Activated effector memory CD4-positive, alpha-beta T cell treated with anti-CD3 and anti-CD28 coated beads, Interleukin-2, amount 50 U/mL, for 16 hours (primary cell): ENCODE results near the gene SLC26A6.
A peak's percentile ranks its signal among the peaks of the same experiment; 100 is the strongest.

Experiments
- DNase-seq: peaks from one replicate; pipeline ENCODE4 v3.0.0-alpha.2; 2020

The SLC26A6 gene

GRCh38 chr3:48631516-48632448 is 3.5 kb downstream of the SLC26A6 start:
- DNase-seq, result no peak

DNA sequence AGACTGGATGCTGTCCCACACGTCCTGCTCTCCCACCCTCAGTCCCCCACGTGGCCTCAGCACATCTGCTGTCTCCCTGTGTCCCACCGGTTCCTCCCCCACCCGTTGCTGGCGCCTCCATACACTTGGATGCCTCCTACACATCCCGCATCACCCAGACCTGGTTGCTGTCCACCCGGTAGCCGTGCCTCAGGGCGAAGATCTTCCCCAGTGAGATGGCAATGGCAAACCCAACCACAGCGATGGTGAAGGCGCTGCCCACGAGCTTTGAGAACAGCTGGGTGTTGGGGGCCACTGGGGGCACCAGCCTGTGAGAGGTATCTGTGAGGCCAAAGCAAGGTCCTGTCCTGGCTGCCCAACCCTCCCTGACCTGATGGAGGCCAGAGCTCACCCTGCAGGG is 4.4 kb downstream of the SLC26A6 start:
- DNase-seq, result no peak

GRCh38 chr3:48630407-48630806 is 4.9 kb downstream of the SLC26A6 start:
- no peak for DNase-seq

- DNase-seq, result no peak
Measured at GRCh38 chr3:48629894-48630293, 5.4 kb downstream of the SLC26A6 start.

- DNase-seq, result no peak
Measured at GRCh38 chr3:48628277-48629017, 6.8 kb downstream of the SLC26A6 start.

DNA sequence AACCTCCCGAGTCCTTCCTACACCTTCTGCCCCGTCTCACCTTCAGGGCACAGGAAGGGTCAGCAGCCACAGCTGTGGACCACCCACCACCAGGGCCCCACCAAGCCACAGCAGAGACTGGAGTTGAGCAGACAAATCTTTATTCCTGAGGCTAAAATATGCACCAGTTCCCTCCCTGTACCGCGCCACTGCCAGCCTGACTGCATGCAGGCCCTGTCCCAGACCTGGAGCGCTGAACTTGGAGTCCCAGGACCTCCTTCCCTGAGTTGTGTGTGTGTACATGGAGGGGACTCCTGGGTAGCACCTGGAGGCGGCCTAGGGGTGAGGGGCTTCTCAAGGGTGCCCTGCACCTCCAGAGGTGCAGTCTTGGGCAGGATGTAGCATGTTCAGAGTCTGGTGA is 9.7 kb downstream of the SLC26A6 start:
- DNase-seq, result no peak

DNA sequence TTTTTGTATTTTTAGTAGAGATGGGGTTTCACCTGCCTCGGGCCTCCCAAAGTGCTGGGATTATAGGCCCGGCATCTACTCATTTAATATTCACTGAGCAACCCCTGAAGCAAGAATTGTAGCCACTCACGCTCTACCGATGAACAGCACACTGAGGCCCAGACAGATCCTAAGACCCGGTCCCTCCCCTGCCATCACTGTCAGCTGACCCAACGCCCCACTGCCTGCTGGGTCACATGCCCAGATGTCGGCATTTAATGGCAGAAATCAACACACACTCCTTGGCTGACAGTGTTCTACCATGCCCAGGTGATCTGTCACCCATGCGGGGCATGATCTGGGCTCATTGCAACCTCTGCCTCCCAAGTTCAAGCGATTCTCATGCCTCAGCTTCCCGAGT is 10.5 kb downstream of the SLC26A6 start:
- DNase-seq, result no peak

DNA sequence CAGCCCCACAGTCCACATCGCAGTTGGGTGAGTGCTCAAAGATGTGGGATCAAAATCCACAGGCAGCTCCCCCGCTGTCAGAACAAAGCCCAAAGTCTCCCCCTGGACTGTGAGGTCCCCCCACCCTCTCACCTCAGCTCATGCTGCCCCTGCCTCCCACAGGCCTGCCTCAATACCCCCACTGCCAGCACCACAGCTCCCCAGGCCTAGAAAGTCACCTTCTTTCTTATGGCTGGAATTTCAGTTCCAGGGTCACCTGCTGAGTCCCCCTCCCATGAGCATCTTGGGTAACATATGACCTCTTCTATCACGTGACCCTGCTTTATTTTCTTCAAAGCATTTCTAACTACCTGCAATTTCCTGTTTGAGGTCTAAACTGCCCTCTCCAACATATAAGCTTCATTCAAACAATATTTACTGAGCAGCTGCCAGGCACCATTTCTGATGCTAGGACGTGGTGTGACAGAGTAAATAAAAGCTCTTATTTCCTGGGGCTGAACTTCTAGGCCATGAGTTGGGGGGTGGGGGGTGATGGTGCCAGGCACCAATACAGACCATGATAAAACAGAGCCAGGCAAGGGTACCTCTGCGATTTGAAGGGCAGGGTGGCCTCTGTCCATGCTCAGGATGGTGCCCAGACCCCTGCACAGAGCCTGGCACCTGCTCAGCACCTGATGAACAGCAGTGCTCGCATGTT is 11.3 kb downstream of the SLC26A6 start:
- DNase-seq, result no peak

- no peak for DNase-seq
Measured at GRCh38 chr3:48621461-48621869, 13.8 kb downstream of the SLC26A6 start, which contains the start of gene TMEM89. Gene TMEM89 (minus strand): TSS chr3:48621769. CDS start chr3:48621756, 13 bp downstream.

DNA sequence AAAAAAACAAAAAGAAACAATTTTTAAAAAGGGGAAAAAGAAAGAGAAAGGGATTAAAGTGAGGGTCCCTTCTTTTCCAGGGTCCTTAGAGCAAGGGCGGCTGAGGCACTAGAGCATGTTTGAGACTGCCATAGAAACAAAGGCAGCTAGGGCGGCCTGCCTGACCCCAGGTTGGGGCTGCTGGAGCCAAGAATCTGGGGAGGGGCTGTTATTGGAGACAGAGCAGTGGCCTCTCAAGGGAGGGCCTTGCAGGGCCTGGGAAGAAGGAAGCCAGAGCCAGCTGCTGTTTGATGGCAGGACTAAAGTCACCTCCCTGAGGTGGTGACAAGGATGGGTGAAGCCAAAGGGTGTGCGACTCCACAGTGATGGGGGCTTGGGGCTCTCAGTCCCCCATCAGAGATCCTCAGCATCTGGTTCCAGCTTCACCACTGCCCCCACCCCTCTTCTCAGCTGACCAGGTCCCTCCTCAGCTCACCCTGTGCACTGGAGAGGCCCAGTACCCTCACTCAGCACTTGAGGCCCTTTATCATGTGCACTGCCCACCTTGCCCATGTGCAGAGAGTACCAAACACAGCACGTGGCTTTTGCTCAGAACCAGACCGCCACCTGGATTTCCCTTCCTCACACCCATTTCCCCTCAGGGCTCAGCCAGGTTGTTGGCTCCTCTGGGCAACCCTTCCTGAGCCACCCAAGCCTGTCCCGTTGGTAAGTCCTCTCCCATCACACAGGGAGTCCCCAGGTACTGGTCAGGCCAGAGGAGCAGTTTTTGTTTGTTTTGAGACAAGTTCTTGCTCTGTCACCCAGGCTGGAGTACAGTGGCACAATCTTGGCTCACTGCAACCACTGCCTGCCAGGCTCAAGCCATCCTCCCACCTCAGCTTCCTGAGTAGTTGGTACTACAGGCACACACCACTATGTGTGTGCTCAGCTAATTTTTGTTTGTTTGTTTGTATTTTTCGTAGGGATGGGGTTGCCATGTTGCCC is 15.4 kb downstream of the SLC26A6 start:
- DNase-seq, result no peak

DNA sequence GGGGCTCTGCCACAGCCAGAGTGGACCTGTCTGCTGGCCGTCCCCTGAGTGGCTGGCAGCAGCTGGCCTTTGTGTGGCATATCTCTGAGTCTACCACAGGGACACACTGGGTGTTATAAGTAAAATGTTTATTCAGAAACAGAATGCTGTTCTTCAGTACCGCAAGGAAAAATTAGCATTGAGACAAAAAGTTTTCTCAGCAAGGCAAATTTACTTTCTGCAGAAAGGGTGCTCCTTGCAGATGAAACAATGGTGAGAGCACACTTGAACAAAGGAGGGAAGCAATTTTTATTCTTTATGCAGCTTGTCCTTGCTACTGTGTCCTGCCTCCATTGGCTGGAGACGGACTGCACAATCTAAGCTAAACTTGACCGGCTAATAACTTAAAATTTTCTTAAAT is 17.7 kb downstream of the SLC26A6 start:
- no peak for DNase-seq

GRCh38 chr3:48614044-48614443 is 21.2 kb downstream of the SLC26A6 start:
- DNase-seq, result no peak

GRCh38 chr3:48612309-48612708 is 23.0 kb downstream of the SLC26A6 start:
- DNase-seq, result no peak

- DNase-seq, result peak; percentile 97
Measured at GRCh38 chr3:48609088-48610005, 25.9 kb downstream of the SLC26A6 start, which contains the start of gene UQCRC1. Gene UQCRC1 (minus strand): TSS chr3:48609646. CDS start chr3:48609620, 26 bp downstream.

DNA sequence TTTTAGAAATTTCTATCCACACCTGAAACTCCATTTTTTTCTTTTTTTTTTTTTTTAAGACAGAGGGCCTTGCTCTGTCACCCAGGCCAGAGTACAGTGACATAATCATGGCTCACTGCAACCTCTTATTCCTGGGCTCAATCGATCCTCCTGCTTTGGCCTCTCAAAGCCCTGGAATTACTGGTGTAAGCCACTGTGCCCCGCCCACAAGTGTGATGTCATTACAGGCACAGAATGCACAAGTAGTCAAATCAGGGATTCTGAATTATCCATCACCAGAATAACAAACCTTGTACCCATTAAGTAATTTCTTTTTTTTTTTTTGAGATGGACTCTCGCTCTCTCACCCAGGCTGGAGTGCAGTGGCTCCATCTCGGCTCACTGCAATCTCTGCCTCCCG is 27.7 kb downstream of the SLC26A6 start:
- no peak for DNase-seq

- DNase-seq, result no peak
Measured at GRCh38 chr3:48601622-48601994, 33.7 kb downstream of the SLC26A6 start.

- no peak for DNase-seq
Measured at GRCh38 chr3:48600711-48601621, 34.3 kb downstream of the SLC26A6 start.

DNA sequence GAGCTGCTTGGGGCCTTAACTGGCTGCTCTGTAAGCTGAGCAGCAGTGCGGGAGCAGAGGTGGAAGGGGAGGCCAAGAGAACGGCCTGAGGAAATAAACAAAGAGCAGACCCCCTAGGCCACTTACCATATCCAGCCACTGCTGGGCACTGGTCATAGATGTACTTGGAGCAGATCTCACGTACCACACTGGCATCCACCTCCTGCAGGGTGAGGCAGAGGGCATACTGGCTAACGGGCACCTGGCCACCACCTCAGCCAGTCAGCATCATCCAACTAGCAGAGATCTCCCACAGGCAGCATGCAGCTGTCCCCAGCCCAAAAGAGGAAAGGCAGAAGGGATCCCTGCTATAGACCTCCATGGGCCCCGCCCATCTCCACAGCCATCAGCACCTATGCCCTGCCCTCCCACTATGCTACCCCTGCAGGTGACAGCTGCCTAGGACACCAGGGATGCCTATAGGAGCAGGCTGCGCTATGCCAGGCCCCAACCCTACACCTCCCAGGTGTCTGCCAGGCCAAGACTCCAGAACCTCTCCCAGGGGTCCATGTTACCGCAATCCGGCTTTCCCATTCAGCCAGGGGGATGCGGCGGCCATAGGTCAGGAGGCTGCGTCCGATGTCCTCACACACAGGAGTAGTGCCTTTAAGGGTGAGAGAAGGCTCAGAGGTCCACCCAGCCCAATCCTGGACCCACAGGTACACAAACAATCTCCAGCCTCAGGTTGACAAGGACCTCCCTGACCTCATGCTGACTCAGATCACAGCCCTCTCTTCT is 35.6 kb downstream of the SLC26A6 start:
- no peak for DNase-seq

DNA sequence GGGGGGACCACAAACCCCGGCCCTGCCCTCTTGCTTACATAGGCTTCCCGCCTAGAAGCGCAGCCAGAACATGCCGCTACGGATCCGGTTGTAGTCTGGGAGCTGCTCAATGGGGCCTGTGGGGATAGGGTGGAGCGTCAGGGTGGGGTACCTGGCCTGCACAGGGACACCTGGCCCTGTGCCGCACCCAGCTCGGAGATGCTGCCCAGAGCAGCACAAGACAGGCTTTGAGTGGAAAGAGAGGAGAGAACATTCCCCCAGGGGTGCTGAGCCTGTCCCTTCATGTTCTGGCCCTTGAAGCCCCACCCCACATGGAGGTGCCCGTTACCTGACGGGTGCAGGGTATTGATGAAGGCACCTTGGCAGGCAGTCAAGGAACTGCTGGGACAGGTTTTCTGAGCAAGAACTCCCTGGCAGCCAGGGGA is 36.2 kb downstream of the SLC26A6 start:
- no peak for DNase-seq
